ENCODE results near the gene EDC4. TPM values are rescaled to one million over a fixed set of nuclear protein-coding genes. Genes with fewer than 3 reads are reported as not detected.
A peak's percentile ranks its signal among the peaks of the same experiment; 100 is the strongest.

The EDC4 gene
- total and polyA plus RNA-seq, 10 donors, result 27.6 to 71.3 (median 59.4) TPM

- 87 to 98% (median 93%) methylated on average over 2 of the region's 2 CpGs for WGBS, 5 donors
- Histone ChIP-seq H3K9me3 (no peaks in the 10 kb centered on the region), H3K27me3 (replicated peaks in 1 of 7) (no peaks in the 10 kb centered on the region), H3K4me3 (no peak overlapping the region), H3K27ac (no peak overlapping the region), H3K4me1 (peaks cover 5 to 30% (median 20%) of the 10 kb centered on the region in 6 donors), H3K36me3 (no peaks in the 10 kb centered on the region)
- no peak for DNase-seq
- TF ChIP-seq POLR2A (IDR thresholded peaks at IDR 0.05) (no peak), POLR2AphosphoS5 (IDR thresholded peaks at IDR 0.05) (no peak), CTCF (IDR thresholded peaks at IDR 0.05 in 8 of 11, conservative IDR thresholded peaks at IDR 0.05 in 3 of 11) (no peak)
- intact Hi-C loops (cut with DNase I; ENCODE audit: low total_unique reads), result no loop called here
These were observed 35.0 kb upstream of the EDC4 start for GRCh38 chr16:67837811-67838210.

- Histone ChIP-seq H3K9me3 (no peaks in the 10 kb centered on the region), H3K4me1 (peaks cover 30 to 47% (median 42%) of the 10 kb centered on the region in 6 donors), H3K36me3 (no peaks in the 10 kb centered on the region), H3K27ac (peak overlapping the region; percentile 98 to 100 (median 100)), H3K27me3 (replicated peaks in 1 of 7) (no peaks in the 10 kb centered on the region), H3K4me3 (peak overlapping the region in 5 of 8 donors; percentile 71 to 97 (median 81))
- no peak for DNase-seq
- 57 to 70% (median 65%) methylated on average over 16 to 17 of the region's 17 CpGs for WGBS, 5 donors
- intact Hi-C loops (cut with DNase I; ENCODE audit: low total_unique reads), result loop anchor here (10.0 kb wide), 1 partner anchor 93 kb away; the partner anchor contains the start of genes CTRL and PSMB10
- TF ChIP-seq POLR2A (IDR thresholded peaks at IDR 0.05) (no peak), CTCF (IDR thresholded peaks at IDR 0.05 in 8 of 11, conservative IDR thresholded peaks at IDR 0.05 in 3 of 11) (no peak), POLR2AphosphoS5 (IDR thresholded peaks at IDR 0.05) (no peak)
These were observed 31.5 kb upstream of the EDC4 start for GRCh38 chr16:67841198-67841815.

GRCh38 chr16:67841816-67842508 is 30.9 kb upstream of the EDC4 start, which contains the start of gene THAP11:
THAP11 (plus strand) TSS chr16:67842320; CDS start chr16:67842555, 235 bp downstream.
- WGBS, 5 donors, result 0% methylated on average over 34 to 83 of the region's 83 CpGs

More at GRCh38 chr16:67841816-67842508, 30.9 kb upstream of the EDC4 start, which contains the start of gene THAP11:
- intact Hi-C loops (cut with DNase I; ENCODE audit: low total_unique reads), result loop anchor here (10.0 kb wide), 1 partner anchor 93 kb away; the partner anchor contains the start of genes CTRL and PSMB10
- Histone ChIP-seq H3K9me3 (no peaks in the 10 kb centered on the region), H3K27ac (peak within 1 kb of the TSS; percentile 98 to 100 (median 100)), H3K4me3 (peak within 1 kb of the TSS; percentile 59 to 97 (median 81)), H3K4me1 (peaks cover 30 to 48% (median 43%) of the 10 kb centered on the region in 6 donors), H3K36me3 (no peaks in the 10 kb centered on the region), H3K27me3 (replicated peaks in 1 of 7) (no peaks in the 10 kb centered on the region)
- DNase-seq, result peak; percentile 97
- TF ChIP-seq POLR2A (IDR thresholded peaks at IDR 0.05), result peak in 2 of 3 donors; percentile 10 to 51
- peak; percentile 87 to 98 (median 94) for TF ChIP-seq CTCF (IDR thresholded peaks at IDR 0.05 in 8 of 11, conservative IDR thresholded peaks at IDR 0.05 in 3 of 11)
- TF ChIP-seq POLR2AphosphoS5 (IDR thresholded peaks at IDR 0.05), result peak; percentile 82 to 90 (median 84)

All from spleen (tissue), 11 donors.